Fibroblast of lung (primary cell): Measurements from ENCODE around the gene CD84. TPM values are rescaled to one million over a fixed set of nuclear protein-coding genes. Genes with fewer than 3 reads are reported as not detected.
"Not testable (repeated sequence)": the region's sequence is repeated elsewhere in the genome, so short reads cannot be mapped to it uniquely, and the experiment has no call there.

Experiments used
- DNase-seq, 2 donors: peaks; one replicate each; pipeline versions ENCODE4 v3.0.0 to v3.0.0-alpha.2; 2010; ENCODE audit warnings: low read depth in 2 of 2
- H2AFZ ChIP-seq: 2 replicates; pipeline ENCODE4 v1.5.1; 2012; ENCODE audit warnings: low read length, control low read depth, inconsistent platforms
- H3K27ac ChIP-seq: 2 replicates; pipeline ENCODE4 v1.5.1; 2011; ENCODE audit warnings: low read length, control low read depth; ENCODE audit not compliant: insufficient read depth
- H3K27me3 ChIP-seq: 2 replicates; pipeline ENCODE4 v1.5.1; 2011; ENCODE audit warnings: mild to moderate bottlenecking, low read length; ENCODE audit not compliant: control insufficient read depth, insufficient read depth
- H3K36me3 ChIP-seq: 2 replicates; pipeline ENCODE4 v1.5.1; 2011; ENCODE audit warnings: low read length; ENCODE audit not compliant: control insufficient read depth, insufficient read depth
- H3K4me1 ChIP-seq: 2 replicates; pipeline ENCODE4 v1.5.1; 2011; ENCODE audit warnings: low read length; ENCODE audit not compliant: control insufficient read depth, insufficient read depth; ENCODE audit errors: extremely low read depth
- H3K4me2 ChIP-seq: 2 replicates; pipeline ENCODE4 v1.5.1; 2011; ENCODE audit warnings: low read length, control low read depth; ENCODE audit not compliant: insufficient read depth; ENCODE audit errors: extremely low read depth
- H3K4me3 ChIP-seq, 4 experiments: fragments of 200-600 bp in 1 of 4; sonication (generic) in 1 of 4; replicated peaks in 1 of 4; 2 replicates each; pipeline ENCODE4 v1.5.1; 2011 to 2016; ENCODE audit warnings: low read length in 4 of 4, low read depth in 3 of 4, mild to moderate bottlenecking in 3 of 4, control low read depth in 2 of 4, inconsistent platforms in 1 of 4, mixed read lengths in 1 of 4; ENCODE audit not compliant: insufficient read depth in 1 of 4; ENCODE audit errors: control extremely low read depth in 1 of 4
- H3K79me2 ChIP-seq: 2 replicates; pipeline ENCODE4 v1.5.1; 2012; ENCODE audit warnings: mild to moderate bottlenecking, low read length, inconsistent platforms; ENCODE audit not compliant: control insufficient read depth, insufficient read depth
- H3K9ac ChIP-seq: 2 replicates; pipeline ENCODE4 v1.5.1; 2011; ENCODE audit warnings: mild to moderate bottlenecking, low read length, control low read depth; ENCODE audit not compliant: insufficient read depth
- H3K9me3 ChIP-seq: 2 replicates; pipeline ENCODE4 v1.5.1; 2012; ENCODE audit warnings: low read depth, low read length; ENCODE audit not compliant: control insufficient read depth, insufficient read depth
- H4K20me1 ChIP-seq: 2 replicates; pipeline ENCODE4 v1.5.1; 2011; ENCODE audit warnings: low read length; ENCODE audit not compliant: control insufficient read depth, insufficient read depth; ENCODE audit errors: extremely low read depth
- CTCF ChIP-seq, 2 donors: IDR thresholded peaks in 1 of 2; conservative IDR thresholded peaks in 1 of 2; 1 replicate in 1 of 2; 2 replicates in 1 of 2; pipeline ENCODE4 v1.5.1; 2011 to 2012; ENCODE audit warnings: low read length in 2 of 2, control low read depth in 1 of 2, inconsistent platforms in 1 of 2, low read depth in 1 of 2, mild to moderate bottlenecking in 1 of 2
- EZH2 ChIP-seq: IDR thresholded peaks from 2 replicates; pipeline ENCODE4 v1.5.1; 2012; ENCODE audit warnings: low read length, control low read depth, mild to moderate bottlenecking; ENCODE audit errors: missing control alignments
- polyA plus RNA-seq, 2 donors: library from polyadenylated mRNA; depleted of rRNA in 1 of 2; stranded (reverse) in 1 of 2; unstranded in 1 of 2; fragments of >200 nt; gene quantifications; 2 replicates each; pipeline ENCODE4 v1.2.1, GENCODE V29; 2011 to 2012; ENCODE audit warnings: missing spikeins in 1 of 2
- total RNA-seq: library from RNA; depleted of rRNA; stranded (reverse); fragments of >200 nt; gene quantifications from 2 replicates; pipeline ENCODE4 v1.2.1, GENCODE V29; 2014

The CD84 gene
- total and polyA plus RNA-seq, 2 donors (not counting 1 experiment from before 2014, with no cell fraction given) = not detected

GRCh38 chr1:160537714-160538665 lies 41.3 kb downstream of the CD84 start:
- H3K4me1 ChIP-seq = no peaks in the 10 kb centered on the region
- H3K79me2 ChIP-seq = no peaks in the 10 kb centered on the region
- no peak overlapping the region for H2AFZ ChIP-seq
- H3K27me3 ChIP-seq = no peaks in the 10 kb centered on the region
- no peak for DNase-seq
- no peak overlapping the region for H3K4me3 ChIP-seq
- no peak overlapping the region for H3K27ac ChIP-seq
- no peaks in the 10 kb centered on the region for H3K36me3 ChIP-seq
- no peak for TF ChIP-seq CTCF (conservative IDR thresholded peaks at IDR 0.05 in 1 of 2, IDR thresholded peaks at IDR 0.05 in 1 of 2; ENCODE audit: low read depth in 1 of 2, low read length in 2 of 2)
- TF ChIP-seq EZH2 = no peak
- H3K9me3 ChIP-seq = no peaks in the 10 kb centered on the region
- H3K9ac ChIP-seq = no peak overlapping the region
- H3K4me2 ChIP-seq = no peak overlapping the region
- H4K20me1 ChIP-seq = no peaks in the 10 kb centered on the region

DNA sequence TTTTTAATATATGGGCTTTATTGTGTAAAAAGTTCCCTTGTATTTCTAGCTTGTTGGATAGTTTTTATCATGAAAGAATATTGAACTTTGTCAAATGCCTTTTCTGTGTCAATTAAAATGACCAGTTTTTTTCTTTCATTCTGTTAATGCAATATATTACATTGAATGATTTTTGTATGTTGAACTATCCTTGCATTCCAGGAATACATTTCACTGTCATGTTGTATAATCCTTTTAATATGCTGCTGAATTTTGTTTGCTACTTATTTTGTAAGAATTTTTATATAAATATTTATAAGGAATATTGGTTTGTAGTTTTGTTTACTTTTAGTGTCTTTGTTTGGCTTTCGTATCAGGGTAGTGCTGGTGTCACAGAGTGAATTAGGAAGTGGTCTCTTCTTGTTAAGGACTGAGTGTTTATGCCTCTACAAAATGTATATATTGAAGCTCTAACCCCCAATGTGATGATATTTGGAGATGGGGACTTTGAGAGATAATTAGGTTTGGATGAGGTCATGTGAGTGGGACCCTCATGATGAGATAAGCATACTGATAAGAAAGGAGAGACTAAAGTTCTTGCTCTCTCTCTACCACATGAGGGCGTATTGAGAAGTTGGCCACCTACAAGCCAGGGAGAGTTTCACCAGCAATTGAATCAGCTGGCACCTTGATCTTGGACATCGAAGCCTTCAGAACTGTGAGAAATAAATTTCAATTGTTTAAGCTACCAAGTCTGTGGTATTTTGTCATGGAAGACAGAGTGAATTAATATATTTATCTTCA lies 44.3 kb downstream of the CD84 start:
- Histone ChIP-seq H3K27me3 (no peaks in the 10 kb centered on the region), H3K79me2 (no peaks in the 10 kb centered on the region), H3K4me3 (no peak overlapping the region), H3K36me3 (no peaks in the 10 kb centered on the region), H2AFZ (no peak overlapping the region), H3K4me1 (no peaks in the 10 kb centered on the region), H3K9ac (no peak overlapping the region), H4K20me1 (no peaks in the 10 kb centered on the region), H3K9me3 (no peaks in the 10 kb centered on the region), H3K27ac (no peak overlapping the region), H3K4me2 (no peak overlapping the region)
- TF ChIP-seq CTCF (conservative IDR thresholded peaks at IDR 0.05 in 1 of 2, IDR thresholded peaks at IDR 0.05 in 1 of 2; ENCODE audit: low read depth in 1 of 2, low read length in 2 of 2) (no peak), EZH2 (no peak)
- no peak for DNase-seq

- not testable (repeated sequence) for H3K79me2 ChIP-seq, DNase-seq, H3K4me3 ChIP-seq, H3K27me3 ChIP-seq, H3K9ac ChIP-seq, H3K27ac ChIP-seq, H3K4me2 ChIP-seq, H4K20me1 ChIP-seq, H2AFZ ChIP-seq, H3K36me3 ChIP-seq, H3K4me1 ChIP-seq, H3K9me3 ChIP-seq
These were observed 46.8 kb downstream of the CD84 start for GRCh38 chr1:160532557-160532813.

DNA sequence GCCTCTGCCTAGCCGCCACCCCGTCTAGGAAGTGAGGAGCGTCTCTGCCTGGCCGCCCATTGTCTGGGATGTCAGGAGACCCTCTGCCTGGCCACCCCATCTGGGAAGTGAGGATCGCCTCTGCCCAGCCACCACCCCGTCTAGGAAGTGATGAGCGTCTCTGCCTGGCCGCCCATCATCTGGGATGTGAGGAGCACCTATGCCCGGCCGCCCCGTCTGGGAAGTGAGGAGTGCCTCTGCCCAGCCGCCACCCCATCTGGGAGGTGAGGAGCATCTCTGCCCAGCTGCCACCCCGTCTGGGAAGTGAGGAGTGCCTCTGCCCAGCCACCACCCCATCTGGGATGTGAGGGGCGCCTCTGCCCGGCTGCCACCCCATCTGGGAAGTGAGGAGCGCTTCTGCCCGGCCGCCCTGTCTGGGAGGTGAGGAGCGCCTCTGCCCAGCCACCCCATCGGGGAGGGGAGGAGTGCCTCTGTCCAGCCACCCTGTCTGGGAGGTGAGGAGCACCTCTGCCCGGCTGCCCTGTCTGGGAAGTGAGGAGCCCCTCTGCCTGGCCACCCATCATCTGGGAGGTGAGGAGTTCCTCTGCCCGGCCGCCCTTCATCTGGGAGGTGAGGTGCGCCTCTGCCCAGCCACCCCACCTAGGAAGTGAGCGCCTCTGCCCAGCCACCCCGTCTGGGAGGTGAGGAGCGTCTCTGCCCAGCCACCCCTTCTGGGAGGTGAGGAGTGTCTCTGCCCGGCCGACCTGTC lies 47.3 kb downstream of the CD84 start:
- not testable (repeated sequence) for H2AFZ ChIP-seq, H3K4me1 ChIP-seq, H3K9me3 ChIP-seq, H3K36me3 ChIP-seq, H3K27me3 ChIP-seq, H3K9ac ChIP-seq, H4K20me1 ChIP-seq, H3K4me3 ChIP-seq, H3K4me2 ChIP-seq, H3K27ac ChIP-seq, H3K79me2 ChIP-seq, DNase-seq

GRCh38 chr1:160529401-160529952 lies 49.8 kb downstream of the CD84 start:
- H3K36me3 ChIP-seq, H3K27ac ChIP-seq, H3K27me3 ChIP-seq, H3K4me2 ChIP-seq, H3K79me2 ChIP-seq, H3K4me1 ChIP-seq, H3K9me3 ChIP-seq, DNase-seq, H2AFZ ChIP-seq, H3K9ac ChIP-seq, H4K20me1 ChIP-seq, H3K4me3 ChIP-seq: not testable (repeated sequence)
